SK-MEL-5 (cell line): ENCODE measurements around the gene HCAR1. TPM values are rescaled to one million over a fixed set of nuclear protein-coding genes. Genes with fewer than 3 reads are reported as not detected.
A peak's percentile ranks its signal among the peaks of the same experiment; 100 is the strongest.
"Not testable (repeated sequence)": the region's sequence is repeated elsewhere in the genome, so short reads cannot be mapped to it uniquely, and the experiment has no call there.

Experiments
- DNase-seq: peaks from one replicate; pipeline ENCODE4 v3.0.0-alpha.2; 2016; ENCODE audit warnings: low read depth, low spot score
- in situ Hi-C: cut with HindIII; loops from 2 replicates; pipeline ENCODE4 v1.10.0; 2016; ENCODE audit warnings: low sequenced_read_pairs, high pct_unique_total_duplicates, low pct_unique_long_range_greater_than_20kb
- total RNA-seq: library from RNA; depleted of rRNA; stranded (reverse); fragments of >200 nt; shearing (Covaris generic); gene quantifications from 2 replicates; pipeline ENCODE4 v1.2.3, GENCODE V29; 2014

Gene HCAR1
- total RNA-seq, 1 experiment from 2014 or later, result not detected

DNA sequence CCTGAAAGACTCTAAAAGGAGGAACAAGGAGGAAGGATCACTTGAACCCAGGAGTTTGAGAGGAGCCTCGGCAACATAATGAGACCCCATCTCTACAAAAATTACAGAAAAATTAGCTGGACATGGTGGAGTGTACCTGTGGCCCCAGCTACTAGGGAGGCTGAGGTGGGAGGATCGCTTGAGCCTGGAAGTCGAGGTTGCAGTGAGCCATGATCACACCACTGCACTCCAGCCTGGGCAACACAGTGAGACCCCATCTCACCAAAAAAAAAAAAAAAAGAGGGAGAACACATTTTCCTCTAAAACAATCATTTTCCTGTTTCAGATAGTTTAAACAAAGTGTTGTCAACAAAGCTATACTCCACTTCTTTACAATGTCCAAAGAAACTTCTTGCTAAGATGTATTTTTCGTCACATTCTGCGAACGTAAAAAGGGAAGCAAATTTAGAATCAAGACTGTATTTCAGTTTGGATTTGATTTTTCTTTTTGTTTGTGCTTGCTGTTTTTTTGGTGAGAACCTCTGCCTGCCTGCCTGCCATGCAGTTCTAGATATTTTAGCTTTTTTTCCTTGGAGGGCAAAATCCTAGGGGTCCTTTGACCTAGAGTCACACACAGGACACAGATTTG, 5.1 kb downstream of the HCAR1 start:
- no peak for DNase-seq
- in situ Hi-C loops, result no loop called here

GRCh38 chr12:122724641-122725243, 5.9 kb downstream of the HCAR1 start:
- DNase-seq, result no peak
- in situ Hi-C loops, result no loop called here

DNA sequence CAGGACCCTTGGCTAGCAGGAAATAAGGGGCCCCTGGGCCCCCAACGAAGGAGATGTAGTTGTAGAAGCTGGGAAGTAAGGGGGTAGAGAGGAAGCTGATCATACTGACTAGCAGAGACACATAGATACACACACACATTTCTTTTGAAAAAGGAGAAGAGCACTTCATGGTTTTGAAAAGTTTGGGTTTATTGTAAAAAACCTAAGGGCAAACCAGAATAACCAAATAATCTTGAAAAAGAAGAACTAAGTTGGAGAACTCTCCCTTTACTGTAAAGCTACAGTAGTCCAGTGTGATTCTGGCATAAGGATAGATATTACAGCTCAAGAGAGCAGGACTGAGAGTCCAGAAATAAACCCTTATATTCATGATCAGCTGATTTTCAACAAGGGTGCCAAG, 8.3 kb downstream of the HCAR1 start:
- in situ Hi-C loops, result no loop called here
- no peak for DNase-seq

DNA sequence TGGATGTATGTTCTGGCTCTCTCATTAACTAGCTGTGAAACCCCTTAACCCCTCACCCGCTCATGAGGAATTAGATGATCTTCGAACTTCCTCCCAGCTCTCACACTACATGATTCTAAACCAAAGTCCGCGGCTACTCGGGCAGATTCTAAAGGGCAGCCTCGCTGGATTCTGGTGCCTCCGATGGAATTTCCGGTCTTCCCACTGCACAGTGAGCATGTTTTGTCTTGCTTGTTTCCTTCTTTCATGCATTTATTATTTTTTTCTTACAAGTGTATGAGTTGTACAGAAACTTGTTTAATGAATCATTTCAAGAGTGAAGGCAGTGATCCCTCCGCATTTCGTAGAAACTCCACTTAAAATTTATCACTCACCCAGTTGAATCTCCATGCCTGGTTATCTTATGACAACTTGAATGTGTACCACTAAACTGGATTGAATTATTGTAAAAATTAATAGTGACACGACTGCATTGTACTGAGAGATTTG, 9.5 kb downstream of the HCAR1 start:
- DNase-seq, result peak; percentile 34

DNA sequence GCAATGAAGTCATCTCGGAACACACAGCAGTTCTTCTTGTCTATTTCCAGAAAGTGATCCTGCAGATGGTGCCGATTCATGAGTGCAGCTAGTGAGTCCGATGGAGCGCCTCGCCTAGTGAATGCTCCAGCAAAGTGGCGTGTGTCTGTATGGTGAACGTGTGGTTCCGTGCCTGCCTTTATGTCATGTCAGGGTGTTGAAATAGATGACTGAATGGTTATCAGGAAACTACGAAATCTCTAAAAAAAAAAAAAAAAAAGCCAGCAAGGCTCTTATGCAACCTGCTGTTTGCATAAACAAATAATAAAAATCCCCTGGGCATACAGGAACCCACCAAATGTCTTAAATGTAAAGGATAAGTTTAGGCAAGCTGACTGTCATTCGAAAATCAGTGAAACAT, 14.0 kb downstream of the HCAR1 start, which contains the start of gene HCAR3:
Gene HCAR3, minus strand, starts transcription at position 154 of the 400 bp plus-strand sequence. Its CDS starts 74 bp downstream, at position 80.
- not testable (repeated sequence) for DNase-seq

More for the DNA sequence above, 9.5 kb downstream of the HCAR1 start:
- in situ Hi-C loops, result no loop called here

DNA sequence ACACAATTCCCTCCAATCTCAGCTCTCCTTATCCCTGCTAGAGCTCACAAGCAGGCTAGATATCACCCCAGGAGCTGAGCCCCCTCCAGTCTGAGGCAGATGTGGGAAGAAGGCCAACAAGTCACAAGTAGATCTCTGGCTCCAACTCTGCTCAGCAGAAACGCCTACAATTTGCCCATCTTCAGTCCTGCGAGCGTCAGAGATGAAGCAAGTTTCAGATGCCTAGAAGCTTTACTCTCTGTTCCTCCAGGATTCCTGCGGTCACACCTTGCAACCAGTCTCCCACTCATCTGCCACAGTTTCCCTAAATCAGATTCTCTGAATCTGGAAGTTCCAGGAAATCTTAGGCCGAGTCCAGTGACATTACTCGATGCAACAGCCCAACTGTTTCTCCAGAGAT, 15.4 kb downstream of the HCAR1 start:
- in situ Hi-C loops, DNase-seq: not testable (repeated sequence)

More for the DNA sequence above, 14.0 kb downstream of the HCAR1 start, which contains the start of gene HCAR3:
- in situ Hi-C loops, result not testable (repeated sequence)

DNA sequence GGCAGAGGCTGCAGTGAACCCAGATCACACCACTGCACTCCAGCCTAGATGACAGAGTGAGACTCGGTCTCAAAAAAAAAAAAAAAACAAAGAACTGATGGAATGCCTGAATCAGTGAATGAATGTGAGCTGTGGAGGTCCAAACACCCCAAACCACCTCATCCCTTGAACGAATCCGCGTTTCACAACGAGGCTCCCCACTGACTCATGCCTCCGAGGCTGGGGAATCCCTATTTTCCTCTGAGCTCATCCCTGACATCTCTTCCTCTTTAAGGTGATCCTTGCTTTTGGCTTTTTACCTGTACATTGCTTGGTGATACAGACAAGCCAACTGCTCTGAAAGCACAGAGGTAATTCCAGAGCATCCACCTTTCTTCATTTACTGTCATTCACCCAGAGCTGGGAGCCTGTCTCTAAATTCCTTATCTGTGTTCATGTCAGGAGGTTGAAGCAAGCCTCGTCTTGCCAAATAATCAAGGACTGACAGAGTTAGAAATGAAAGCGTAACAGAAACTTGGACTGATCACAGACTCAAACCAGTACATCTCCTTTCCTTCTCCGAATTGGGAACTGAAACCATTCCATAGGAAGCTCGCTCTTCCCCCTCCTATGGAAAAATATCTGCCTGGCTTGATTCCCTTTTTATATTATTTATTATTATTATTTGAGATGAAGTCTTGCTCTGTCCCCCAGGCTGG, 17.0 kb downstream of the HCAR1 start:
- in situ Hi-C loops, DNase-seq: not testable (repeated sequence)

DNA sequence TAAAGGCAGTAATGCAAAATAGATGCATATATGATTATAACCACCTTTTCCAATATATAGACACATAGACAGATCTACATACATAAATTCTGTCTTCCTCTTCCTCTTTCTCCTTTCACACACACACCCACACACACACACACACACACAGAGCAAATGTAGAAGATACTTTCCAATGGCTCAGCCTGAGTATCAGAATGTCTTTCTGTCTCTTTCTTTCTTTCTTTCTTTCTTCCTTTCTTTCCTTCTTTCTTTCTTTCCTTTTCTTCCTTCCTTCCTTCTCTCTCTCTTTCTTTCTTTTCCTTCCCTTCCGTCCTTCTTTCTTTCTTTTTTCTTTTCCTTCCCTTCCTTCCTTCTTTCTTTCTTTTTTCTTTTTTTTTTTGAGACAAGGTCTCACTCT, 19.4 kb downstream of the HCAR1 start:
- in situ Hi-C loops, DNase-seq: not testable (repeated sequence)

GRCh38 chr12:122710341-122710740, 20.3 kb downstream of the HCAR1 start:
- DNase-seq, in situ Hi-C loops: not testable (repeated sequence)

DNA sequence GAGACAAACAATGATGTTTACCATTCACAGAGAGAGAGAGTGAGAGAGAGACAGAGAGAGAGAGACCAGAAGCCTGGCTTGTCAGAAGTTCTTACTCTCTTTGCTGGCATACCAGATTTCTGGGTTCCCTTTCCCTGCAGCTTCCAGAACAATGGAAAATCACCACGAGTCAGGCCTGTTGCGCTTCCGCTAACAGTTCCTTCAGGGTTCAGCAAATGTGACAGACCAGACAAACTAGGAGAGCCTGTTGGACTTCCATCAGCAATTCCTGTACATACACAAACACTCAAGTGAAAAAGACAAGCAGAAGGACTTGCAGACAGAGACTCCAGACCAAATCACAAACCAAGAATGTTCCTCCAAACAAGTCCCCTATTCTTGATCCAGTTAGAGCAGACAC, 21.4 kb downstream of the HCAR1 start:
- in situ Hi-C loops, DNase-seq: not testable (repeated sequence)

- DNase-seq, in situ Hi-C loops: not testable (repeated sequence)
These were observed 26.8 kb downstream of the HCAR1 start for GRCh38 chr12:122703841-122704240.

DNA sequence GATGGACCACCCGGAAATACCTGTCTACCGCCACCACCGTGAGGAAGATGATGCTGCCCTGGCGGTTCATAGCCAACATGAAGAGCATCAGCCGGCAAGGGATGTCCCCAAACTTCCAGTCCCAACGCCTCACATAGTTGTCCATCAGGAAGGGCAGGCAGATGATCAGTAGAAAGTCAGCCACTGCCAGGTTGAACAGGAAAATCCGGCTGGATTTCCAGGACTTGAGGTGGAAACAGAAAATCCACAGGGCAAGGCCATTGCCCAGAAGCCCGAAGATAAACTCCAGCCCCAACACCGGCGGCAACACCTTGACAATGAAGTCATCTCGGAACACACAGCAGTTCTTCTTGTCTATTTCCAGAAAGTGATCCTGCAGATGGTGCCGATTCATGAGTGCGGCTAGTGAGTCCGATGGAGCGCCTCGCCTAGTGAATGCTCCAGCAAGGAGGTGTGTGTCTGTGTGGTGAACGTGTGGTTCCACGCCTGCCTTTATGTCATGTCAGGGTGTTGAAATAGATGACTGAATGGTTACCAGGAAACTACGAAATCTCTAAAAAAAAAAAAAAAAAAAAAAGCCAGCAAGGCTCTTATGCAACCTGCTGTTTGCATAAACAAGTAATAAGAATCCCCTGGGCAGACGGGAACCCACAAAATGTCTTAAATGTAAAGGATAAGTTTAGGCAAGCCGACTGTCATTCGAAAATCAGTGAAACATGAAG, 27.6 kb downstream of the HCAR1 start, which contains the start of gene HCAR2:
Gene HCAR2, minus strand, starts transcription at position 468 of the 722 bp plus-strand sequence. Its CDS starts 74 bp downstream, at position 394.
- DNase-seq, in situ Hi-C loops: not testable (repeated sequence)

DNA sequence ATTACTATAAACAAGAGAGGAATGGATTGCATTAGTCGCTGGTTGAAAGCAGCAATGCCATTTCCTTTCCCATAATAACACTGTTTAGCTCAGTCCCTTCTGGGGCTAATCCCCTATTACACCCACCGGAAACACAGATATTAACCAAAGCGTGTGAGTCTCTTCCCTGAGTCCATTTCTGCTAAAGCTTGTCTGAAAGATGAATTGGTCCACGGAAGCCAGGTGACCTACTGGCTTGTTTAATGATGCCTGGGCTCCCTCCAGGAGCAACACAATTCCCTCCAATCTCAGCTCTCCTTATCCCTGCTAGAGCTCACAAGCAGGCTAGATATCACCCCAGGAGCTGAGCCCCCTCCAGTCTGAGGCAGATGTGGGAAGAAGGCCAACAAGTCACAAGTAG, 29.2 kb downstream of the HCAR1 start:
- in situ Hi-C loops, DNase-seq: not testable (repeated sequence)

GRCh38 chr12:122700038-122700710, 30.5 kb downstream of the HCAR1 start:
- DNase-seq, in situ Hi-C loops: not testable (repeated sequence)

GRCh38 chr12:122696922-122697321, 33.7 kb downstream of the HCAR1 start:
- DNase-seq, in situ Hi-C loops: not testable (repeated sequence)

- in situ Hi-C loops, result no loop called here
- no peak for DNase-seq
These were observed 39.1 kb downstream of the HCAR1 start for GRCh38 chr12:122691566-122691965.

- no peak for DNase-seq
- in situ Hi-C loops, result no loop called here
These were observed 42.4 kb downstream of the HCAR1 start for GRCh38 chr12:122688291-122688690.
